Neural progenitor cell (in vitro differentiated cells): ENCODE data around the gene CRHR2. TPM values are rescaled to one million over a fixed set of nuclear protein-coding genes. Genes with fewer than 3 reads are reported as not detected.

ENCODE experiments used
- DNase-seq: peaks from one replicate; pipeline ENCODE4 v3.0.0-alpha.2; 2016; ENCODE audit warnings: low spot score
- H2AFZ ChIP-seq: fragments of 200-600 bp; sonication (generic); replicated peaks from 2 replicates; pipeline ENCODE4 v1.6.1; 2016; ENCODE audit warnings: antibody characterized with exemption
- H3F3A ChIP-seq: fragments of 200-600 bp; sonication (generic); 2 replicates; pipeline ENCODE4 v1.6.1; 2016; ENCODE audit warnings: antibody characterized with exemption, low read depth
- H3K27ac ChIP-seq: fragments of 200-600 bp; sonication (generic); 2 replicates; pipeline ENCODE4 v1.5.1; 2016; ENCODE audit warnings: mild to moderate bottlenecking
- H3K27me3 ChIP-seq: fragments of 200-600 bp; sonication (generic); 2 replicates; pipeline ENCODE4 v1.6.1; 2016; ENCODE audit warnings: mild to moderate bottlenecking, moderate library complexity
- H3K36me3 ChIP-seq: fragments of 200-600 bp; sonication (generic); 2 replicates; pipeline ENCODE4 v1.5.1; 2016
- H3K4me1 ChIP-seq: fragments of 200-600 bp; sonication (generic); 2 replicates; pipeline ENCODE4 v1.6.1; 2016; ENCODE audit warnings: mixed run types
- H3K4me2 ChIP-seq: fragments of 200-600 bp; sonication (generic); 2 replicates; pipeline ENCODE4 v1.6.1; 2016
- H3K4me3 ChIP-seq: fragments of 200-600 bp; sonication (generic); 2 replicates; pipeline ENCODE4 v1.5.1; 2016
- H3K79me2 ChIP-seq: fragments of 200-600 bp; sonication (generic); 2 replicates; pipeline ENCODE4 v1.6.1; 2016; ENCODE audit warnings: low read depth
- H3K9ac ChIP-seq: fragments of 200-600 bp; sonication (generic); 2 replicates; pipeline ENCODE4 v1.6.1; 2016
- H3K9me3 ChIP-seq: fragments of 200-600 bp; sonication (generic); 2 replicates; pipeline ENCODE4 v1.5.1; 2016; ENCODE audit warnings: low read depth
- H4K20me1 ChIP-seq: fragments of 200-600 bp; sonication (generic); 2 replicates; pipeline ENCODE4 v1.6.1; 2016; ENCODE audit warnings: low read depth
- H3K27ac Mint-ChIP-seq: 3 replicates; pipeline ENCODE4 v1.8.0; 2021; ENCODE audit warnings: mixed read lengths
- H3K27me3 Mint-ChIP-seq: 2 replicates; pipeline ENCODE4 v1.8.0; 2022; ENCODE audit warnings: low read depth, mild to moderate bottlenecking, inconsistent platforms, moderate library complexity, mixed read lengths; ENCODE audit not compliant: insufficient read depth
- H3K36me3 Mint-ChIP-seq: 3 replicates; pipeline ENCODE4 v1.8.0; 2021; ENCODE audit warnings: mixed read lengths
- H3K4me1 Mint-ChIP-seq: 3 replicates; pipeline ENCODE4 v1.8.0; 2021; ENCODE audit warnings: mixed read lengths
- H3K4me3 Mint-ChIP-seq: 3 replicates; pipeline ENCODE4 v1.8.0; 2021; ENCODE audit warnings: mild to moderate bottlenecking, moderate library complexity, mixed read lengths
- H3K9me3 Mint-ChIP-seq: 3 replicates; pipeline ENCODE4 v1.8.0; 2020; ENCODE audit warnings: mixed read lengths
- CTCF ChIP-seq: fragments of 200-600 bp; sonication (generic); IDR thresholded peaks from 2 replicates; pipeline ENCODE4 v1.5.1; 2017; ENCODE audit warnings: antibody characterized with exemption, mild to moderate bottlenecking
- EZH2 ChIP-seq: fragments of 200-600 bp; sonication (generic); IDR thresholded peaks from 2 replicates; pipeline ENCODE4 v1.6.1; 2017; ENCODE audit warnings: antibody characterized with exemption, mild to moderate bottlenecking, moderate library complexity
- EZH2phosphoT487 ChIP-seq: fragments of 200-600 bp; sonication (generic); IDR thresholded peaks from 2 replicates; pipeline ENCODE4 v1.6.1; 2017; ENCODE audit warnings: antibody characterized with exemption
- total RNA-seq: library from RNA; depleted of rRNA; stranded (reverse); fragments of >200 nt; gene quantifications from 2 replicates; pipeline ENCODE4 v1.2.3, GENCODE V29; 2015; ENCODE audit warnings: low replicate concordance

CRHR2 gene
- total RNA-seq, 1 donor from 2014 or later: not detected

- H3K36me3 Mint-ChIP-seq: no peaks in the 10 kb centered on the region
- Histone ChIP-seq H3K4me1 (peaks cover 9% of the 10 kb centered on the region), H3K9me3 (no peaks in the 10 kb centered on the region), H3K4me3 (no peak overlapping the region), H3F3A (peaks cover 3% of the 10 kb centered on the region), H3K4me2 (no peak overlapping the region), H4K20me1 (peaks cover 54% of the 10 kb centered on the region), H3K79me2 (no peaks in the 10 kb centered on the region), H3K36me3 (no peaks in the 10 kb centered on the region), H3K9ac (no peak overlapping the region), H3K27ac (no peak overlapping the region), H3K27me3 (peaks cover 4% of the 10 kb centered on the region), H2AFZ (no peak overlapping the region)
- no peak overlapping the region for H3K27ac Mint-ChIP-seq
- no peaks in the 10 kb centered on the region for H3K9me3 Mint-ChIP-seq
- no peak for DNase-seq
- peaks cover 29% of the 10 kb centered on the region for H3K27me3 Mint-ChIP-seq
- H3K4me1 Mint-ChIP-seq: no peaks in the 10 kb centered on the region
- no peak overlapping the region for H3K4me3 Mint-ChIP-seq
- TF ChIP-seq CTCF: no peak
Observed at GRCh38 chr7:30674420-30674819, 7.8 kb downstream of the CRHR2 start.

DNA sequence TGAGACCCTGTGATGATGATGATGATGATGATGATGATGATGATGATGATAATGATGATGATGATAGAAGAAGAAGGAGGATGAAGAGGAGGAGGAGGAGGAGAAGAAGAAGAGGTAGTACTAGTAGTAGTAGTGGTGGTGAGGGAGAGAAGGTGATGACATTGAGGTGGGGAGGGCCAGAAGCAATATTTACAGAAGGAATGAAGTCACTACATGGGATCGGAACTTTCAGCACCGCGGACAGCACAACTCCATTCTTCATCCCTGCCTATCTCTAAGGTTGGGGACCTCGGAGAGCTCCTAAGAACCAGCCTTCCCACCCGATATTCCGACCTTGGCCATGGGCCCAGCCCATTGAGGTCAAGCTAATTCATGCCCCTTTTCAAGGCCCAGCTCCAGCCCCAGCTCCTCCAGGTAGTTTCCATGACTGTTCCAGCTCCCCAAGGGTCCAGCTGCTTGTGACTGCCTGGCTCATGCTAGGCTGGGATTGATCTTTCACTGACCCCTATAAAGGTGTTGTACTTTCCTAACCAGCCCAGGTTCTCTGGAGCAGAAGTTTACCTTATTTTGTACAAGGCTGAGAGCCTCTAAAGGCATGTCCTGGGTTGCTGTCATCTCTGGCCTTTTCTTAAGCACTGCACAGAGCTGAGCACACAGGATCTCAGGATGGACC lies 10.3 kb downstream of the CRHR2 start:
- no peaks in the 10 kb centered on the region for H3K36me3 Mint-ChIP-seq
- peaks cover 58% of the 10 kb centered on the region for H4K20me1 ChIP-seq
- no peak overlapping the region for H3K27ac ChIP-seq
- no peaks in the 10 kb centered on the region for H3F3A ChIP-seq
- H3K27me3 Mint-ChIP-seq: peaks cover 17% of the 10 kb centered on the region
- no peak overlapping the region for H3K4me2 ChIP-seq
- no peak overlapping the region for H3K27ac Mint-ChIP-seq
- H3K27me3 ChIP-seq: no peaks in the 10 kb centered on the region
- no peaks in the 10 kb centered on the region for H3K36me3 ChIP-seq
- peak; percentile 83 for DNase-seq
- H3K4me1 Mint-ChIP-seq: no peaks in the 10 kb centered on the region
- H3K79me2 ChIP-seq: no peaks in the 10 kb centered on the region
- H3K4me1 ChIP-seq: no peaks in the 10 kb centered on the region
- TF ChIP-seq EZH2phosphoT487 (no peak), CTCF (no peak), EZH2 (no peak)
- H3K9me3 ChIP-seq: no peaks in the 10 kb centered on the region
- no peak overlapping the region for H3K9ac ChIP-seq
- no peak overlapping the region for H3K4me3 ChIP-seq
- H3K4me3 Mint-ChIP-seq: no peak overlapping the region
- no peak overlapping the region for H2AFZ ChIP-seq
- no peaks in the 10 kb centered on the region for H3K9me3 Mint-ChIP-seq

DNA sequence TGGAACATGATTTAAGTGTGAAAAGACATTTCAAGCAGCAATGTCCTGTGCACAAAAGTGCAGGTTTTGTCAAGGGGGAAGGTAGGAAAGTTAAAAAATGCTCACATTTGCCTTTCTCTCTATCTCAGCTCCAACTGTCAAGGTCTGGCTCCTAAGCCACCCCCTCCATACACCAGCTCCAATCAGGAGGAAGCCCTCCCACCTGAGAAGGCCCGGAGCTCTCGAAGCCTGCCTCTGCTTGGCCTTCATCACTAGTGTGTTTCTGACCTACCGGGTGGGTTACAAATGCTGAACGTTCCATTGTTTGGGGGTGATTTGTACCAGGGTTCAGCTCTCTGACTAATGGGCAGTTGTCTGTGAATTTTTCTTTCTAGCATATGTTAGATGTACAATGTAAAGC lies 14.2 kb downstream of the CRHR2 start:
- no peak for DNase-seq
- H3F3A ChIP-seq: no peaks in the 10 kb centered on the region
- Mint-ChIP-seq H3K36me3 (no peaks in the 10 kb centered on the region), H3K4me1 (no peaks in the 10 kb centered on the region), H3K27me3 (peaks cover 5% of the 10 kb centered on the region), H3K4me3 (no peak overlapping the region), H3K27ac (no peak overlapping the region), H3K9me3 (no peaks in the 10 kb centered on the region)
- H3K4me1 ChIP-seq: no peaks in the 10 kb centered on the region
- no peak overlapping the region for H2AFZ ChIP-seq
- TF ChIP-seq EZH2phosphoT487: no peak
- TF ChIP-seq EZH2: no peak
- no peak for TF ChIP-seq CTCF
- no peak overlapping the region for H3K4me2 ChIP-seq
- no peaks in the 10 kb centered on the region for H3K36me3 ChIP-seq
- H3K79me2 ChIP-seq: no peaks in the 10 kb centered on the region
- no peaks in the 10 kb centered on the region for H3K27me3 ChIP-seq
- H4K20me1 ChIP-seq: peaks cover 50% of the 10 kb centered on the region
- H3K4me3 ChIP-seq: no peak overlapping the region
- no peaks in the 10 kb centered on the region for H3K9me3 ChIP-seq
- H3K27ac ChIP-seq: no peak overlapping the region
- H3K9ac ChIP-seq: no peak overlapping the region
